Right cardiac atrium (tissue), 5 donors: ENCODE data around the gene WSB2. TPM values are rescaled to one million over a fixed set of nuclear protein-coding genes. Genes with fewer than 3 reads are reported as not detected.
"Not testable (repeated sequence)": the region's sequence is repeated elsewhere in the genome, so short reads cannot be mapped to it uniquely, and the experiment has no call there.

Source experiments
- ATAC-seq, 2 donors: fragments of 200-7000 bp; cut with Tn5 transposase; one replicate each; pipeline versions ENCODE4 v1.8.0 to v1.9.1; 2020; ENCODE audit warnings: moderate library complexity in 2 of 2, mild to moderate bottlenecking in 1 of 2
- DNase-seq, 3 donors: peaks; one replicate each; pipeline ENCODE4 v3.0.0-alpha.2; 2020
- H3K27ac ChIP-seq: one replicate; pipeline ENCODE4 v1.5.1; 2013; ENCODE audit warnings: mild to moderate bottlenecking, low read length, control low read depth, moderate library complexity
- H3K27me3 ChIP-seq: one replicate; pipeline ENCODE4 v1.6.1; 2013; ENCODE audit not compliant: control insufficient read depth, insufficient read depth
- H3K4me1 ChIP-seq: one replicate; pipeline ENCODE4 v1.6.1; 2013; ENCODE audit warnings: low read length; ENCODE audit not compliant: control insufficient read depth, insufficient read depth
- H3K4me3 ChIP-seq: one replicate; pipeline ENCODE4 v1.5.1; 2013; ENCODE audit warnings: low read length, control low read depth
- H3K9me3 ChIP-seq: one replicate; pipeline ENCODE4 v1.6.1; 2013; ENCODE audit warnings: low read length; ENCODE audit not compliant: control insufficient read depth
- WGBS: extraction: QIAGEN DNeasy Blood & Tissue Kit; methylation state at CpG from one replicate; pipeline ENCODE4 v1.1.7; 2013; 5-methylcytosine and 5-hydroxymethylcytosine counted together
- intact Hi-C, 4 donors: fragments of 100-400 bp; cut with DNase I; formaldehyde crosslinking; loops; one replicate each; pipeline versions ENCODE4 v1.11.0 to v1.14.0; 2022 to 2023
- polyA plus RNA-seq: library from polyadenylated mRNA; stranded (reverse); fragments of 200-250 nt; gene quantifications from one replicate; pipeline ENCODE4 v1.2.3, GENCODE V29; 2013
- total RNA-seq, 4 donors: library from RNA; stranded (reverse); fragmentation: NEBNext Ultra II Directional; extraction: Animal tissue kit (Norgen Biotek cat#: 25700); gene quantifications; one replicate each; pipeline ENCODE4 v1.2.1, GENCODE V29; 2021
- donor health status: healthy with polysubstance abuse.
- donor health status: DM: no; HTN: yes; CAD: no.
- donor health status: DM: no; HTN: no; CAD: no.
- donor health status: DM: no; HTN: yes; CAD: no; lungs with severe emphysema.
- donor health status: DM: yes; HTN: yes; CAD: no.

The WSB2 gene
- total and polyA plus RNA-seq, 5 donors = 40.6 to 79.2 (median 72.3) TPM

GRCh38 chr12:118034429-118035189, 26.4 kb downstream of the WSB2 start:
- no peak overlapping the region for H3K27ac ChIP-seq
- ATAC-seq (peak; percentile 47 to 64), DNase-seq (no peak)
- no peak overlapping the region for H3K4me3 ChIP-seq
- H3K4me1 ChIP-seq = no peaks in the 10 kb centered on the region
- no peaks in the 10 kb centered on the region for H3K27me3 ChIP-seq
- 95% methylated on average over 5 of the region's 5 CpGs for WGBS
- H3K9me3 ChIP-seq = no peaks in the 10 kb centered on the region
- intact Hi-C loops = no loop called here

- no peaks in the 10 kb centered on the region for H3K27me3 ChIP-seq
- no peak overlapping the region for H3K4me3 ChIP-seq
- intact Hi-C loops = no loop called here
- ATAC-seq (no peak), DNase-seq (no peak)
- WGBS = 93% methylated on average over 5 of the region's 5 CpGs
- H3K27ac ChIP-seq = no peak overlapping the region
- no peaks in the 10 kb centered on the region for H3K9me3 ChIP-seq
- no peaks in the 10 kb centered on the region for H3K4me1 ChIP-seq
Observed at GRCh38 chr12:118033902-118034301, 27.1 kb downstream of the WSB2 start.

DNA sequence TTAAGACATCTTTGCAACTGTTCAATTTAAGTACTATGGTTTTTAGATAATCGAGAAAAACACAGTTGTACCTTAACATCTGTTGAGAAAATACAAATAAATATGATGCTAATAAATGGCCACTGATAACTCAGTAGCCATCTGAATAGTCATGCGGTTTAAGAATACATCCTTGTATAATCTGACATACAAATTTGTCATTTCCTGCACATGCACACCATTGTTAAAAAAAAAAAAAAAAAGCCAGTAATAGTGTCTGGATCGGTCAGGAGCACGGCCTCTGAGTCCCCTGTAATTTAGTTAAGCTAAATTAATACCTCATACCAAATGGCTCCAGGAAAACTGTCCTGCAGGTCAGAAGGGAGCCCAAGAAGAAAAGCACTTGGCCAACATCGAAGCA, 27.7 kb downstream of the WSB2 start:
- 76% methylated on average over 5 of the region's 5 CpGs for WGBS
- no peaks in the 10 kb centered on the region for H3K27me3 ChIP-seq
- H3K9me3 ChIP-seq = no peaks in the 10 kb centered on the region
- no peak overlapping the region for H3K27ac ChIP-seq
- DNase-seq (no peak), ATAC-seq (no peak)
- intact Hi-C loops = no loop called here
- H3K4me3 ChIP-seq = no peak overlapping the region
- H3K4me1 ChIP-seq = no peaks in the 10 kb centered on the region

DNA sequence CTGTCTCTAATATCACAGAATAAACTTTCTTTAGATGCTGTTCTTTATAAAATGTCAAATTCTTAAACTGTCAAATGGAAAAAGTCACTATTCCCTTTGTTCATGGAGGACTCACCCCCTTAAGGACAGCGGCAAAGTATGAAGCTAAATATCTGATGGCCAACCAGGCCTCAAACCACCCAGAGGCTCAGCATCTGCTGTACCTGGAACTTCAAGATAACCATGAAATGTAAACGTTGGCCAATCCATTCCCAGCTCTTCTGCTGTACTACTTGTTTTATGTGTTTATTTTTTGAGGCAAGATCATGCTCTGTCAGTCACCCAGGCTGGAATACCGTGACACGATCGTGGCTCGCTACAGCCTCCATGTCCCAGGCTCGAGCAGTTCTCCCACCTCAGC, 28.8 kb downstream of the WSB2 start:
- intact Hi-C loops = no loop called here
- ATAC-seq (no peak), DNase-seq (no peak)
- no peaks in the 10 kb centered on the region for H3K9me3 ChIP-seq
- H3K4me1 ChIP-seq = no peaks in the 10 kb centered on the region
- H3K27me3 ChIP-seq = no peaks in the 10 kb centered on the region
- no peak overlapping the region for H3K4me3 ChIP-seq
- WGBS = 93% methylated on average over 7 of the region's 7 CpGs
- H3K27ac ChIP-seq = no peak overlapping the region

GRCh38 chr12:118029166-118029565, 31.8 kb downstream of the WSB2 start:
- intact Hi-C loops = no loop called here
- H3K27me3 ChIP-seq = no peaks in the 10 kb centered on the region
- DNase-seq = no peak
- H3K4me1 ChIP-seq = no peaks in the 10 kb centered on the region
- no peaks in the 10 kb centered on the region for H3K9me3 ChIP-seq
- WGBS = 97% methylated on average over 5 of the region's 5 CpGs
- H3K4me3 ChIP-seq = no peak overlapping the region
- no peak overlapping the region for H3K27ac ChIP-seq
- ATAC-seq = no peak

DNA sequence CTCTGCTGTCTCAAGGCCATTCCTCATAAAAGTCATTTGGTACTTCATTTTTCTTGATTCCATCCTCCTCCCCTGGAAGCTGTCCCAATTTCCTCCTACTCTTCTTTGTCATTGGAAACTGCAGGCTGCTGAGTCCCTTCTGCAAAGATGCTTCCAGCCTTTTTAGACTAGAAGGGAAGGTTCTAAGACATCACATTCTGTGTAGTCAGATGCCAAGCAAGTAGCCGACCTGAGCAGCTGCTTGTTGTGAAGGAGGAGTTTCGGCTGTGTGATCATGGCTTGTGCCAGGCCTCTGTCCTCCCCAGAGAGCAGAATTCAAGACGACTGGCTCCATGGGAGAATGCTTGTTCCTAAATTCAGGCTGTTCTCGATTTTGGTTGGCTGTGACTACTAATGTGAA, 35.8 kb downstream of the WSB2 start:
- Histone ChIP-seq H3K27ac (no peak overlapping the region), H3K9me3 (no peaks in the 10 kb centered on the region), H3K4me1 (no peaks in the 10 kb centered on the region), H3K4me3 (no peak overlapping the region), H3K27me3 (no peaks in the 10 kb centered on the region)
- DNase-seq = no peak
- 71% methylated on average over 4 of the region's 4 CpGs for WGBS
- intact Hi-C loops = no loop called here
- ATAC-seq = no peak

GRCh38 chr12:118023301-118023860, 37.6 kb downstream of the WSB2 start:
- Histone ChIP-seq H3K9me3 (no peaks in the 10 kb centered on the region), H3K27me3 (no peaks in the 10 kb centered on the region), H3K4me3 (no peak overlapping the region), H3K4me1 (no peaks in the 10 kb centered on the region), H3K27ac (no peak overlapping the region)
- DNase-seq = no peak
- intact Hi-C loops = no loop called here
- ATAC-seq = no peak
- WGBS = 78% methylated on average over 9 of the region's 9 CpGs

GRCh38 chr12:118022728-118023109, 38.3 kb downstream of the WSB2 start:
- 87% methylated on average over 3 of the region's 3 CpGs for WGBS
- intact Hi-C loops = no loop called here
- no peak for DNase-seq

GRCh38 chr12:118022097-118022727, 38.8 kb downstream of the WSB2 start:
- H3K4me1 ChIP-seq, H3K9me3 ChIP-seq, H3K27ac ChIP-seq, H3K27me3 ChIP-seq, ATAC-seq, H3K4me3 ChIP-seq, intact Hi-C loops, DNase-seq: not testable (repeated sequence)
- 91% methylated on average over 13 of the region's 13 CpGs for WGBS

More at GRCh38 chr12:118022728-118023109, 38.3 kb downstream of the WSB2 start:
- Histone ChIP-seq H3K4me3 (no peak overlapping the region), H3K27me3 (no peaks in the 10 kb centered on the region), H3K9me3 (no peaks in the 10 kb centered on the region), H3K4me1 (no peaks in the 10 kb centered on the region), H3K27ac (no peak overlapping the region)
- no peak for ATAC-seq

GRCh38 chr12:118020036-118020435, 40.9 kb downstream of the WSB2 start:
- intact Hi-C loops = no loop called here
- Histone ChIP-seq H3K27ac (no peak overlapping the region), H3K4me1 (no peaks in the 10 kb centered on the region), H3K4me3 (no peak overlapping the region), H3K9me3 (no peaks in the 10 kb centered on the region), H3K27me3 (no peaks in the 10 kb centered on the region)
- no peak for ATAC-seq
- no peak for DNase-seq
- 80% methylated on average over 1 of the region's 1 CpG for WGBS

- DNase-seq = no peak
- intact Hi-C loops = loop anchor here in 1 of 4 donors (10.0 kb wide), 1 partner anchor 143 kb away; no protein-coding TSS in a partner anchor
- no peak for ATAC-seq
- no peak overlapping the region for H3K4me3 ChIP-seq
- no peaks in the 10 kb centered on the region for H3K4me1 ChIP-seq
- H3K27ac ChIP-seq = no peak overlapping the region
- H3K27me3 ChIP-seq = no peaks in the 10 kb centered on the region
- no peaks in the 10 kb centered on the region for H3K9me3 ChIP-seq
Observed at GRCh38 chr12:118017926-118018325, 43.1 kb downstream of the WSB2 start.
